GM21528 (cell line): ENCODE measurements around the gene CHKB.

Experiments used
- ATAC-seq: cut with Tn5 transposase; IDR thresholded peaks from one replicate; pipeline ENCODE4 v1.9.1; 2021; ENCODE audit warnings: mild to moderate bottlenecking, moderate library complexity; ENCODE audit not compliant: unreplicated experiment, low FRiP score

The CHKB gene

GRCh38 chr22:50600967-50601668 is 18.5 kb upstream of the CHKB start:
- ATAC-seq = no peak

GRCh38 chr22:50600538-50600937 is 17.9 kb upstream of the CHKB start, which contains the start of gene MAPK8IP2:
Gene MAPK8IP2, plus strand, starts transcription at chr22:50600793. Its CDS starts 26 bp downstream, at chr22:50600819.
- no peak for ATAC-seq

GRCh38 chr22:50599816-50600455 is 17.3 kb upstream of the CHKB start:
- no peak for ATAC-seq

- ATAC-seq = no peak
Measured at GRCh38 chr22:50597097-50597496, 14.4 kb upstream of the CHKB start.

GRCh38 chr22:50595189-50595588 is 12.5 kb upstream of the CHKB start:
- no peak for ATAC-seq

- ATAC-seq = no peak
Measured at GRCh38 chr22:50587407-50587806, 4.8 kb upstream of the CHKB start.

- no peak for ATAC-seq
Measured at GRCh38 chr22:50586416-50586815, 3.8 kb upstream of the CHKB start.

- no peak for ATAC-seq
Measured at GRCh38 chr22:50585781-50586180, 3.1 kb upstream of the CHKB start.

- ATAC-seq = no peak
Measured at GRCh38 chr22:50585238-50585637, 2.6 kb upstream of the CHKB start.

GRCh38 chr22:50584106-50585096 is 1.8 kb upstream of the CHKB start:
- no peak for ATAC-seq

- ATAC-seq = peak; percentile 37
Measured at GRCh38 chr22:50583294-50583861, 729 bp upstream of the CHKB start.

- peak; percentile 5 for ATAC-seq
Measured at GRCh38 chr22:50581950-50582492, 628 bp downstream of the CHKB start.

- no peak for ATAC-seq
Measured at GRCh38 chr22:50581031-50581949, 1.4 kb downstream of the CHKB start.

GRCh38 chr22:50579752-50580151 is 2.9 kb downstream of the CHKB start:
- ATAC-seq = no peak

- no peak for ATAC-seq
Measured at GRCh38 chr22:50578776-50579310, 3.8 kb downstream of the CHKB start.

GRCh38 chr22:50577987-50578775 is 4.5 kb downstream of the CHKB start, which contains the start of gene CPT1B:
Gene CPT1B, minus strand, starts transcription at chr22:50578427. Its CDS starts 512 bp downstream, at chr22:50577915.
- no peak for ATAC-seq

GRCh38 chr22:50577697-50577986 is 5.0 kb downstream of the CHKB start:
- no peak for ATAC-seq
